ENCODE measurements around the gene NUTM1. TPM values are rescaled to one million over a fixed set of nuclear protein-coding genes. Genes with fewer than 3 reads are reported as not detected.

The NUTM1 gene
- total and polyA plus RNA-seq, 2 experiments from 2014 or later: not detected

DNA sequence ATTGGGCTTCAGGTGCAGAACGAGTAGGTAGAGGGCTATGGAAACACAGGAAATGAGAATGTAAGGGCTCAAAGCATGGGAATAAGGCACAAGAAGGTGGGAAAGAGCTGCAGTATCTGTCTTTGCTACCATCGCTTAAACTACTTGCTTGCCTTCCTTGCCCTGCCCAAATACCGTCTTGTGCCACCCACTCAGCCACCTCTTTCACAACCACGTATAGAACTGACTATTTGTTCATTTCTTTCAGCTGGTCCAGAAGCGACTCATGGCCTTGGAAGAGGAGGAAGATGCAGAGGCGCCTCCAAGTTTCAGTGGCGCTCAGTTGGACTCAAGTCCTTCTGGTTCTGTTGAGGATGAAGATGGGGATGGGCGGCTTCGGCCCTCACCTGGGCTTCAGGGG, 12.1 kb downstream of the NUTM1 start:
- H3K27ac ChIP-seq: no peak overlapping the region
- no peaks in the 10 kb centered on the region for H3K79me2 ChIP-seq (ENCODE audit: insufficient read depth)
- in situ Hi-C loops (cut with MboI): loop anchor here (25.0 kb wide), 3 partner anchors 157 to 243 kb away; partner anchors contain the start of genes EMC7, GOLGA8B and PGBD4
- 90 to 92% methylated on average over 9 of the region's 9 CpGs for WGBS, 2 experiments (ENCODE audit: low coverage in 1 of 2, low lambda C conversion rate in 2 of 2, missing lambda C conversion rate in 2 of 2)
- no peaks in the 10 kb centered on the region for H3K9me2 ChIP-seq (ENCODE audit: insufficient read depth)
- H3K36me3 ChIP-seq (ENCODE audit: low read depth): no peaks in the 10 kb centered on the region
- no peak overlapping the region for H3K4me2 ChIP-seq (ENCODE audit: unreplicated experiment)
- no peaks in the 10 kb centered on the region for H3K27me3 ChIP-seq (replicated peaks; ENCODE audit: insufficient read depth)
- no peak for TF ChIP-seq EZH2phosphoT487 (IDR thresholded peaks at IDR 0.05; ENCODE audit: insufficient read depth, low read depth)
- no peak for TF ChIP-seq EZH2 (IDR thresholded peaks at IDR 0.05; ENCODE audit: insufficient read depth, poor library complexity, severe bottlenecking)
- no peaks in the 10 kb centered on the region for H4K20me1 ChIP-seq (ENCODE audit: insufficient read depth)
- no peaks in the 10 kb centered on the region for H3F3A ChIP-seq (ENCODE audit: insufficient read depth)
- H3K9ac ChIP-seq: no peak overlapping the region
- peak; percentile 28 for DNase-seq
- no peak overlapping the region for H2AFZ ChIP-seq
- no peaks in the 10 kb centered on the region for H3K9me3 ChIP-seq (ENCODE audit: low read depth)
- H3K4me1 ChIP-seq (ENCODE audit: insufficient read depth): no peaks in the 10 kb centered on the region
- H3K4me3 ChIP-seq: no peak overlapping the region

DNA sequence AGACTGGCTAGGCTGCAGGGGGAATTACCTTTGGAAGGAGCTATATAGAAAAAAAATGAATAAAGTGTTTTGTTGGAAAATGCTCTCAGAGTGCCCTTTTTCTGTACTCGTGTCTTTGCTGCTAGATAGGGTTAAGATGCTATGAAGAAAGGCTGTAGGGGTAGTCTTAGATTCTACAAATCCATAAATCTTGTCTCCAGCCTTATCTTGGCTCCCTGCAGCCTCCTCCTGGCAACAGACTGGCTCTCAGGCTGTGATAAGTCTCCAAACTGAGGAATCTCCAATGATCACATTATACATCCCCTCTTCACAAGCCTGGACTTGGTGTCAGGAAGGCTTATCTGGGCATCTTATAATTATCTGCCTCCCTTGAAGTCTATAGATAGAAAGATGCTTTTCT, 14.5 kb downstream of the NUTM1 start:
- no peaks in the 10 kb centered on the region for H3K4me1 ChIP-seq (ENCODE audit: insufficient read depth)
- TF ChIP-seq EZH2phosphoT487 (IDR thresholded peaks at IDR 0.05; ENCODE audit: insufficient read depth, low read depth) (no peak), EZH2 (IDR thresholded peaks at IDR 0.05; ENCODE audit: insufficient read depth, poor library complexity, severe bottlenecking) (no peak)
- WGBS, 2 experiments (ENCODE audit: low coverage in 1 of 2, low lambda C conversion rate in 2 of 2, missing lambda C conversion rate in 2 of 2): 100% methylated on average over 1 of the region's 1 CpG
- H4K20me1 ChIP-seq (ENCODE audit: insufficient read depth): no peaks in the 10 kb centered on the region
- no peaks in the 10 kb centered on the region for H3K9me3 ChIP-seq (ENCODE audit: low read depth)
- H3K4me3 ChIP-seq: no peak overlapping the region
- no peaks in the 10 kb centered on the region for H3K27me3 ChIP-seq (replicated peaks; ENCODE audit: insufficient read depth)
- no peaks in the 10 kb centered on the region for H3K9me2 ChIP-seq (ENCODE audit: insufficient read depth)
- H3K36me3 ChIP-seq (ENCODE audit: low read depth): no peaks in the 10 kb centered on the region
- in situ Hi-C loops (cut with MboI): loop anchor here (25.0 kb wide), 3 partner anchors 155 to 245 kb away; partner anchors contain the start of genes EMC7, GOLGA8B and PGBD4
- no peaks in the 10 kb centered on the region for H3F3A ChIP-seq (ENCODE audit: insufficient read depth)
- H3K9ac ChIP-seq: no peak overlapping the region
- H3K79me2 ChIP-seq (ENCODE audit: insufficient read depth): no peaks in the 10 kb centered on the region
- no peak overlapping the region for H3K27ac ChIP-seq
- no peak for DNase-seq
- H2AFZ ChIP-seq: no peak overlapping the region
- no peak overlapping the region for H3K4me2 ChIP-seq (ENCODE audit: unreplicated experiment)

DNA sequence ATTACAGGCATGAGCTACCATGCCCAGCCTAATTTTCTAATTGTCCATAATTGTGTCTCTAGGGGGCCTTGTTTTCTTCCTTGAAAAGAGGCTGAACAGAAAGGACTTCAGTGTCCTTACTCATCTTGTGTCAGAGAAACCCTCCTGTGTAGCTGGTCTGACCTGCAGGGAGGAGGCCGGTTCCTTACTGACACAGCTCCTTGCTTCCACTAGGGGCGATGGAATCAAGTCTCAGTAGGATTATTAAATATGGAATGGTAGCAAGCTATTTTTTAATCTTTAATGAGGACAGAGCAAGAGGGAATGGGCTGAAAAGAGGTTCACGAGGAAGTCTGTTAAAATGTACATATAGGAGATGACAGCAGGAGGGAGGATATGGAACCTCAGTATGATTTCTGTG, 15.3 kb downstream of the NUTM1 start:
- H2AFZ ChIP-seq: no peak overlapping the region
- H3K4me1 ChIP-seq (ENCODE audit: insufficient read depth): no peaks in the 10 kb centered on the region
- H3K36me3 ChIP-seq (ENCODE audit: low read depth): no peaks in the 10 kb centered on the region
- no peak overlapping the region for H3K4me3 ChIP-seq
- no peak overlapping the region for H3K27ac ChIP-seq
- H3K4me2 ChIP-seq (ENCODE audit: unreplicated experiment): no peak overlapping the region
- no peaks in the 10 kb centered on the region for H3K79me2 ChIP-seq (ENCODE audit: insufficient read depth)
- no peaks in the 10 kb centered on the region for H4K20me1 ChIP-seq (ENCODE audit: insufficient read depth)
- TF ChIP-seq EZH2phosphoT487 (IDR thresholded peaks at IDR 0.05; ENCODE audit: insufficient read depth, low read depth) (no peak), EZH2 (IDR thresholded peaks at IDR 0.05; ENCODE audit: insufficient read depth, poor library complexity, severe bottlenecking) (no peak)
- no peaks in the 10 kb centered on the region for H3K9me3 ChIP-seq (ENCODE audit: low read depth)
- in situ Hi-C loops (cut with MboI): loop anchor here (25.0 kb wide), 3 partner anchors 154 to 246 kb away; partner anchors contain the start of genes EMC7, GOLGA8B and PGBD4
- no peak overlapping the region for H3K9ac ChIP-seq
- no peaks in the 10 kb centered on the region for H3F3A ChIP-seq (ENCODE audit: insufficient read depth)
- no peaks in the 10 kb centered on the region for H3K27me3 ChIP-seq (replicated peaks; ENCODE audit: insufficient read depth)
- no peaks in the 10 kb centered on the region for H3K9me2 ChIP-seq (ENCODE audit: insufficient read depth)
- WGBS, 2 experiments (ENCODE audit: low coverage in 1 of 2, low lambda C conversion rate in 2 of 2, missing lambda C conversion rate in 2 of 2): 93 to 97% methylated on average over 3 of the region's 3 CpGs
- DNase-seq: peak; percentile 24

DNA sequence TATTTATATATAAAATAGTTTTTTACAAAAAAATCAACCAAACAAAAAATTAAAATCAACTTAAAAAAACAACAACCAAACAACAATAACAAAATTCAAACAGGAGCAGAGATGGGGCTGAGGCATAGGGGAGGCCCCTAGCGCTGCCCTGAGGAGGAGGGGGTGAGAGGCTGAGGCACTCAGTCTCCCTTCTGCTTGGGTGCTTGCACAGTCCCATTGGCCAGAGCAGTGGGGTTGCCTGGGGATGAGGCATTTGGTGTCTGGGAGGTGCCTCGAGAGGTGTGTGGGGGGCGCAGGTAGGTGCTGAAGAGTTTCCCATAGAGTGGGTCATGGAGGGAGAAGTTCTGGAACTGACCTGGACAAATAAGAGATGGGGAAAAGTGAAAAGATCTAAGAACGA, 15.8 kb downstream of the NUTM1 start:
- in situ Hi-C loops (cut with MboI): loop anchor here (25.0 kb wide), 3 partner anchors 153 to 247 kb away; partner anchors contain the start of genes EMC7, GOLGA8B and PGBD4
- Histone ChIP-seq H3K4me2 (ENCODE audit: unreplicated experiment) (no peak overlapping the region), H2AFZ (no peak overlapping the region), H3K79me2 (ENCODE audit: insufficient read depth) (no peaks in the 10 kb centered on the region), H3K9me2 (ENCODE audit: insufficient read depth) (no peaks in the 10 kb centered on the region), H3K9me3 (ENCODE audit: low read depth) (no peaks in the 10 kb centered on the region), H3K36me3 (ENCODE audit: low read depth) (no peaks in the 10 kb centered on the region), H3K27me3 (replicated peaks; ENCODE audit: insufficient read depth) (no peaks in the 10 kb centered on the region), H3K4me3 (no peak overlapping the region), H4K20me1 (ENCODE audit: insufficient read depth) (no peaks in the 10 kb centered on the region), H3K9ac (no peak overlapping the region), H3K27ac (no peak overlapping the region), H3F3A (ENCODE audit: insufficient read depth) (no peaks in the 10 kb centered on the region), H3K4me1 (ENCODE audit: insufficient read depth) (no peaks in the 10 kb centered on the region)
- no peak for TF ChIP-seq EZH2 (IDR thresholded peaks at IDR 0.05; ENCODE audit: insufficient read depth, poor library complexity, severe bottlenecking)
- no peak for TF ChIP-seq EZH2phosphoT487 (IDR thresholded peaks at IDR 0.05; ENCODE audit: insufficient read depth, low read depth)
- 96 to 100% methylated on average over 4 of the region's 4 CpGs for WGBS, 2 experiments (ENCODE audit: low coverage in 1 of 2, low lambda C conversion rate in 2 of 2, missing lambda C conversion rate in 2 of 2)
- DNase-seq: no peak

Data from GM23248 (cell line).